ENCODE measurements around the gene ZNF710. TPM values are rescaled to one million over a fixed set of nuclear protein-coding genes. Genes with fewer than 3 reads are reported as not detected.

Gene ZNF710
- total and polyA plus RNA-seq, 2 experiments from 2014 or later = 15.9 to 18.2 TPM

DNA sequence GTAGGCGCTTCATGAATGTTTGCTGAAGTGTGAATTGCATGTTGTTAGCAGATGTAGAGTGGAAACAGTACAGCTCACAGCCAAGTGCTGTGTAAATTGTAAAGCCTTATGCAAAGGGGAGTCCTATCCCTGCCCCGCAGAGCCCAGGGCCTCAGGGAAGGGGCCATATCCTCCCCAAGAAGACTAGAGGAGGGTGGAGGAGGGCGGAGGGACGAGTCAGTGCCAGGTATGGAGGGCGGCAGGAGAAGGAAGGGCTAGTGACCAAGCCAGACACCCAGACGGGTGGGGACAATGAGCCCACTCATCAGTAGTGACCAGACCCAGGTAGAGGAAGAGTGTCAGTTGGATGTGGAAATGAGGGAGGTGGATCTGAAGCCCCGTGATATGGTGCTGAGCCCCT, 45.2 kb downstream of the ZNF710 start:
- Histone ChIP-seq H3F3A (replicated peaks; ENCODE audit: low read depth) (no peaks in the 10 kb centered on the region), H3K9me2 (ENCODE audit: insufficient read depth) (no peaks in the 10 kb centered on the region), H3K27me3 (ENCODE audit: insufficient read depth) (no peaks in the 10 kb centered on the region), H3K79me2 (replicated peaks; ENCODE audit: insufficient read depth) (no peaks in the 10 kb centered on the region; the same call in 1 of the 2 replicates), H4K20me1 (replicated peaks; ENCODE audit: insufficient read depth) (no peaks in the 10 kb centered on the region; the same call in 1 of the 2 replicates), H3K4me3 (no peak overlapping the region), H3K27ac (ENCODE audit: low read depth) (no peak overlapping the region), H3K4me2 (no peak overlapping the region), H3K36me3 (ENCODE audit: insufficient read depth) (no peaks in the 10 kb centered on the region), H3K4me1 (ENCODE audit: insufficient read depth) (no peaks in the 10 kb centered on the region; the same call in 1 of the 2 replicates), H2AFZ (no peak overlapping the region)
- H3K9me3 Mint-ChIP-seq = no peaks in the 10 kb centered on the region
- H3K27me3 Mint-ChIP-seq (ENCODE audit: insufficient read depth, low read depth, poor library complexity) = peaks cover 7% of the 10 kb centered on the region
- no peaks in the 10 kb centered on the region; the same call in 2 of the 3 replicates for H3K36me3 Mint-ChIP-seq (ENCODE audit: low read depth)
- DNase-seq (ENCODE audit: low spot score) (no peak), ATAC-seq (no peak)
- TF ChIP-seq ZNF114 (CRISPR knock-in tag; IDR thresholded peaks at IDR 0.05) = no peak
- TF ChIP-seq CTCF (conservative IDR thresholded peaks at IDR 0.05; ENCODE audit: low read depth in 2 of 2) = no peak
- no peak for TF ChIP-seq CREB1 (CRISPR knock-in tag; IDR thresholded peaks at IDR 0.05; ENCODE audit: low read depth)
- TF ChIP-seq POLR2AphosphoS5 (IDR thresholded peaks at IDR 0.05; ENCODE audit: low read depth) = no peak
- TF ChIP-seq NANOG (IDR thresholded peaks at IDR 0.05; ENCODE audit: borderline replicate concordance) = no peak
- TF ChIP-seq EZH2 (IDR thresholded peaks at IDR 0.05; ENCODE audit: low read depth, unreplicated experiment) = no peak
- no peak for TF ChIP-seq ETS1 (IDR thresholded peaks at IDR 0.05)
- TF ChIP-seq ZNF462 (CRISPR knock-in tag; IDR thresholded peaks at IDR 0.05) = no peak
- TF ChIP-seq EZH2phosphoT487 (IDR thresholded peaks at IDR 0.05; ENCODE audit: unreplicated experiment) = no peak
- TF ChIP-seq, protein P1, sequence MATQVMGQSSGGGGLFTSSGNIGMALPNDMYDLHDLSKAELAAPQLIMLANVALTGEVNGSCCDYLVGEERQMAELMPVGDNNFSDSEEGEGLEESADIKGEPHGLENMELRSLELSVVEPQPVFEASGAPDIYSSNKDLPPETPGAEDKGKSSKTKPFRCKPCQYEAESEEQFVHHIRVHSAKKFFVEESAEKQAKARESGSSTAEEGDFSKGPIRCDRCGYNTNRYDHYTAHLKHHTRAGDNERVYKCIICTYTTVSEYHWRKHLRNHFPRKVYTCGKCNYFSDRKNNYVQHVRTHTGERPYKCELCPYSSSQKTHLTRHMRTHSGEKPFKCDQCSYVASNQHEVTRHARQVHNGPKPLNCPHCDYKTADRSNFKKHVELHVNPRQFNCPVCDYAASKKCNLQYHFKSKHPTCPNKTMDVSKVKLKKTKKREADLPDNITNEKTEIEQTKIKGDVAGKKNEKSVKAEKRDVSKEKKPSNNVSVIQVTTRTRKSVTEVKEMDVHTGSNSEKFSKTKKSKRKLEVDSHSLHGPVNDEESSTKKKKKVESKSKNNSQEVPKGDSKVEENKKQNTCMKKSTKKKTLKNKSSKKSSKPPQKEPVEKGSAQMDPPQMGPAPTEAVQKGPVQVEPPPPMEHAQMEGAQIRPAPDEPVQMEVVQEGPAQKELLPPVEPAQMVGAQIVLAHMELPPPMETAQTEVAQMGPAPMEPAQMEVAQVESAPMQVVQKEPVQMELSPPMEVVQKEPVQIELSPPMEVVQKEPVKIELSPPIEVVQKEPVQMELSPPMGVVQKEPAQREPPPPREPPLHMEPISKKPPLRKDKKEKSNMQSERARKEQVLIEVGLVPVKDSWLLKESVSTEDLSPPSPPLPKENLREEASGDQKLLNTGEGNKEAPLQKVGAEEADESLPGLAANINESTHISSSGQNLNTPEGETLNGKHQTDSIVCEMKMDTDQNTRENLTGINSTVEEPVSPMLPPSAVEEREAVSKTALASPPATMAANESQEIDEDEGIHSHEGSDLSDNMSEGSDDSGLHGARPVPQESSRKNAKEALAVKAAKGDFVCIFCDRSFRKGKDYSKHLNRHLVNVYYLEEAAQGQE (IDR thresholded peaks at IDR 0.05; ENCODE audit: unreplicated experiment) = no peak
- H3K27ac Mint-ChIP-seq = no peak overlapping the region
- H3K4me1 Mint-ChIP-seq = peaks cover 27% of the 10 kb centered on the region
- H3K4me3 Mint-ChIP-seq = no peak overlapping the region
